ENCODE results near the gene FAM219B.

- TF ChIP-seq CTCF (IDR thresholded peaks at IDR 0.05) (no peak), ZFX (IDR thresholded peaks at IDR 0.05; ENCODE audit: borderline replicate concordance) (no peak)
Measured at GRCh38 chr15:74895830-74896229, 10.8 kb downstream of the FAM219B start.

Measured in 22Rv1 (cell line).